Gastroesophageal sphincter (tissue), 3 donors: ENCODE data around the gene HDAC2.

ENCODE experiments used
- POLR2A ChIP-seq, 2 donors: fragments of 450-650 bp; IDR thresholded peaks; one replicate each; pipeline ENCODE4 v1.6.1; 2017; ENCODE audit warnings: antibody characterized with exemption in 2 of 2, mild to moderate bottlenecking in 2 of 2, moderate library complexity in 1 of 2
- POLR2AphosphoS5 ChIP-seq: sonication (generic); formaldehyde crosslinking; IDR thresholded peaks from one replicate; pipeline ENCODE4 v1.6.1; 2017; ENCODE audit warnings: antibody characterized with exemption
- TF ChIP-seq, protein P1 (sequence below), 4 experiments: fragments of 200-600 bp in 2 of 4; fragments of 450-650 bp in 2 of 4; sonication (generic) in 1 of 4; IDR thresholded peaks; one replicate each; pipeline ENCODE4 v1.5.1; 2017 to 2019; ENCODE audit warnings: antibody characterized with exemption in 4 of 4, mild to moderate bottlenecking in 2 of 4, moderate library complexity in 2 of 4

DNA sequence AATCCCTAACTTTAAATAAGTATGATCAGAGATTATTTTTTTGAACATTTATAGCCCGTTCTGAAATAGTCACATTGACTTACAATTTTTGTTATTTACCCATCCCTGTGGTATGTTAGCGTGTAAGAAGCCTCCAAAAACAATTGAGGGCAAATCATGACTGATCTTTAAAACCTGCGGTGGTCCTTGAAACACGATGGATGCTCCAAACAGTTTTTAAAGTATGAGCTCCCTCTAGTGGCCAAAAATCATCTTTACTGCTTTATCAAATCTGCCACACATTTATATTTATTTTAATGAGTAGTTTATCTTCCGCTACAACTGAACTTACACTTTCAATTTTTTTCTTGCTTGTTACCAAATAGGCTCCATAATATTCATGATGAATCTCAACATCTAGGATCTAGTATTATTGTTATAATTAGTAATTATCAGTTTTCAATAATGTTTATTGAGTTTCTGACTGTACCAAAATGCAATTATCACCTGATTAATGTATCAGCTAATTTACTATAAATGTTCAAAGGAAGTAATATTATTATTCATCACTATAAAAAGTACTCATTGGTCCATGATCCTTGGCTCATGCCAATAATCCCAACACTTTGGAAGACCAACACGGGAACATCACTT lies 61.6 kb downstream of the HDAC2 start:
- TF ChIP-seq, protein P1, sequence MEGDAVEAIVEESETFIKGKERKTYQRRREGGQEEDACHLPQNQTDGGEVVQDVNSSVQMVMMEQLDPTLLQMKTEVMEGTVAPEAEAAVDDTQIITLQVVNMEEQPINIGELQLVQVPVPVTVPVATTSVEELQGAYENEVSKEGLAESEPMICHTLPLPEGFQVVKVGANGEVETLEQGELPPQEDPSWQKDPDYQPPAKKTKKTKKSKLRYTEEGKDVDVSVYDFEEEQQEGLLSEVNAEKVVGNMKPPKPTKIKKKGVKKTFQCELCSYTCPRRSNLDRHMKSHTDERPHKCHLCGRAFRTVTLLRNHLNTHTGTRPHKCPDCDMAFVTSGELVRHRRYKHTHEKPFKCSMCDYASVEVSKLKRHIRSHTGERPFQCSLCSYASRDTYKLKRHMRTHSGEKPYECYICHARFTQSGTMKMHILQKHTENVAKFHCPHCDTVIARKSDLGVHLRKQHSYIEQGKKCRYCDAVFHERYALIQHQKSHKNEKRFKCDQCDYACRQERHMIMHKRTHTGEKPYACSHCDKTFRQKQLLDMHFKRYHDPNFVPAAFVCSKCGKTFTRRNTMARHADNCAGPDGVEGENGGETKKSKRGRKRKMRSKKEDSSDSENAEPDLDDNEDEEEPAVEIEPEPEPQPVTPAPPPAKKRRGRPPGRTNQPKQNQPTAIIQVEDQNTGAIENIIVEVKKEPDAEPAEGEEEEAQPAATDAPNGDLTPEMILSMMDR (IDR thresholded peaks at IDR 0.05): peak; percentile 70 to 79 (median 72)
- no peak for TF ChIP-seq POLR2A (IDR thresholded peaks at IDR 0.05)
- TF ChIP-seq POLR2AphosphoS5: no peak
